Amniotic stem cell (primary cell): ENCODE results near the gene ITGB8.
A peak's percentile ranks its signal among the peaks of the same experiment; 100 is the strongest.
"Not testable (repeated sequence)": the region's sequence is repeated elsewhere in the genome, so short reads cannot be mapped to it uniquely, and the experiment has no call there.

Experiments
- DNase-seq: peaks from one replicate; lab custom pipeline; 2025; lab: John Stamatoyannopoulos, UW

ITGB8 gene

DNA sequence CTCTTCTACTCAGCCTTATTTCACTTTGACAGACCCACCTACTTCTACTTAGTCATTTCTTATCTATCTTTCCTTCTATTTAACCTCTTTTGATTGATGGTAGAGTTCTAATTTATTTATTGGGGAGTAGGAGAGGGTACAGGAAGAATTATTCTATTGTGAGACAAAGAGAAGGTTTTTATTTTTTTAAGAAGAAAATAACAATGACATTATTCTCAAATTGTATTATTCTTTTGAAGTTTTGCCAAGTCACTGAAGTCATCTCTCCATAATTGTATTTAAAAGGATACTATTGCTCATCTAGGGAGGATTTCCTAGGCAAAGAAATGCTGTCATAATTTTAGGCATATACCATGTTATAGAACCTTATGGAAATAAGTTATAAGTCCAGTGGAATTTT lies 52.7 kb downstream of the ITGB8 start:
- DNase-seq: no peak

DNA sequence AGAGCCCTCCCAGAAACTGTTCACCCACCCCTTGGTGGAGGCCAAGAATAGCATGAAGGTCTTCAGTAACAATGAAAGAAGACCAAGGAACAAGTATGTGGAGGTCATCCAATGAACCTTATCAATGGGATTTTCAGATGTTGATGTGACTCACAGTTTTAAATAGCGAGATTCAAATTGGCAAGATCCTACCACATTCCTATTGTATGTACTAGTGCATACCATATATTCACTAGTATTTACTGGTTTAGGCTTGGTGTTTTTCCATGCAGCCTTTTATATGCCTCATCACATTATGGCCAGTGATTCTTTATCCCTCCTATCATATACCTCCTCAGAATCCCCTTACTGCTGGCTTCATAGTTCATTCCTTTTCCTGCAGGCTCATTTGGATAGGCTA lies 54.4 kb downstream of the ITGB8 start:
- DNase-seq: peak; percentile 59

DNA sequence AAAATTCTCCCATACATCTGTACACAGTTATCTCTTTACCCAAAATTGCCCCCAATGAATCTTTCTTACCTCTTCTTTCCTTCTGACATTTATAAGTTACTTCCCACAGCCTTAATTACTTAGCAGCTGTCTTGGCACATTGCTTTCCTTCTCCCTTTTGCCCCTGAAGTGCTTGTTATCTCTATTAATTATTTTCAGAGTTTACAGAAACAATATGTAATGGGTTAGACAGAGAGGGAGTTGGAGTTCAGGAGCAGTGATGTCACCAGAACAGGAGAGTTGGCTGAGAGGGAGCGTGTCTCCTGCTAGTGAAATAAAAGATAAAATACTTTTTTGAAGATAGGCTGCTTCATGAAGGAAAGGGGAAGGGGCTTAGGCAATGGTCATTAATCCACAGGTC lies 57.4 kb downstream of the ITGB8 start:
- DNase-seq: no peak

DNA sequence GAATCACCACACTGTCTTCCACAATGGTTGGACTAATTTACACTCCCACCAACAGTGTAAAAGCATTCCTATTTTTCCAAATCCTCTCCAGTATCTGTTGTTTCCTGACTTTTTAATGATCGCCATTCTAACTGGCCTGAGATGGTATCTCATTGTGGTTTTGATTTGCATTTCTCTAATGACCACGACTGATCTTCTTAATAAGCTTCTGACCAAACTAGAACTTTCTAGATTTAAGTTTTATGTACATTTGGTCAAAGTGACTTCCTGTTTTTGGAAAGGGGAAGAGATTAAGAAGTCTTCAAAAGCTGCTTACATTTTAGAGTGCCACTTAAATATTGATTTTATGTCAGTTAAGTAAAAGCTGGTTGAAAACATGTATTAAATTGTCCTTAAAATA lies 58.5 kb downstream of the ITGB8 start:
- DNase-seq: not testable (repeated sequence)

DNA sequence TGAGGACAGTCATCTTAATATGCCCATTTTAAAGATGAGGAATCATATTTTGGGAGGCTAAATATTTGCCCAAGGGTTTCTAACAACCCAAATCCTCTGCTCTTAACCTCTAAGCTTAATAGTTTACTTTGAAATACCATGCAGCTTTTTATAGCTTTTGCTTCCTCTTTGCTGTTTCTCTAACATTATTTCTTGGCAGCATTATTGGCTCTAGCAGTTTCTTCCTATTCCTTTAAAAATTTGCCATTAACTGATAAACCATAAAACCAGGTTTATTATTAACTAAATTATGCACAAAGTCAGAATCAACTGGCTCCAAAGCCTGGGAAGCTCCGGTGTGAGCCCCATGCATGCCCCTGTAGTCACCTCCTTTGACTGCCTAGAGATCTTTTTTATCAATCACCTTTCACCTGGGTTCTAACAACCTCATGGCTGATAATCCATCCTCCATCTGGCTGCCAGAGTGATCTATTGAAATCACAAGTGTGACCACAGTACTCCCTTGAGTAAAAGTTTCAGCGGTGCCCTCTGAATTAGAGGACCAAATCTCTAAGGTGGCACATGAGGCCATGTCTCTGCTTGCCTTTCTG lies 62.4 kb downstream of the ITGB8 start:
- DNase-seq: no peak

DNA sequence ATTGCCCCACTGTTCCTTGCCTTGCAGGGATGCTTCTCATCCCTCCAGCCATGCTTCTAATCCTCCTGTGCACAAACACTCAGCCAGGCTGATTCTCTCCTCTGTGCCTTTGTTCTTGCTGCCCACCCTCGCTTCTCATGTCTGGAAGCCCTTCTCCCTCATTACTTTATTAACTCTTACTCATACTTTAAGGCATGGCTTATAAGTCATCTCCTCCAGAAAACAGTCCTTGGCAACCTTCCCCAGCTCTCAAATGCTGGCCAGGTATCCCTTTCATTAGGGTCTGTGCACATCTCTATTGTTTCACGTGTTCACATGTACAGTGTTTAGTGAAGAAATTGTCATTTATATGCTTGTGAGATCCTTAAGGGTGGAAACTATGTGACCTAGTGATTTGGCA lies 62.9 kb downstream of the ITGB8 start:
- no peak for DNase-seq

DNA sequence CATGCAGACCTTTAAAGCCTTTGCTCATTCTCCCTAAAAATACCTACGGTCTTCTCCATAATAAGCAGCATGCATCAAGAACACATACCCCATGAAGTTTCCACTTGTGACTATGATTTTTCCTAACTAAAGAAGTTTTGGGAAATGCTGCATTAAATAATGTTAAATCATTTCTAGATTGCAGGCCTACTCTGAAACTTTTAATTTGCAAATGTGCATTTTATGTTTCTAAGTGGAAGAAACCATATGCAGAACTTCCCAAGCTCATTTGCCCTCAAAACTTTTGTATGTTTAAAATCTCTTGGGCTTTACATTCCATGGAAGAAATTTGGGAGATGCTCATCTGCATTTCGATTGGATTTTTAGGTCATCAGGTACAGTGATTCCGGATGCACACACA lies 63.6 kb downstream of the ITGB8 start:
- no peak for DNase-seq

DNA sequence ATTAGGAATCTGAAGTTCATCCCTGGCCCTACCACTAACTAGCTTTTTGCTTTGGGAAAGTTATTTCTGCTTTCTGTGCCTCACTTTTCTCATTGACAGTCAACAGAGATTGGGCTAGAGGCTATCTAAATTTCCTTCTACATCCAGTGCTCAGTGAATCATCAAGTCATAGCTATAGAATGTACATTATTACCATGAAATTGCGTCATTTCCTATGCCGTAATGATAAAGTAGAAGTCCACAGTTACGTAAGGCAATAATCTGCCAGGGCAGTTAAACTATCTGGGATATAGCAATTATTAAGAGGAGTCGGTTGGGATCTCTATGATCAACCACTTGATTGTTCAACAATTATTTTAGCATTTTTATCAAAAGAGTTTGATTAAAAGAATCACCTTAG lies 64.4 kb downstream of the ITGB8 start:
- no peak for DNase-seq

DNA sequence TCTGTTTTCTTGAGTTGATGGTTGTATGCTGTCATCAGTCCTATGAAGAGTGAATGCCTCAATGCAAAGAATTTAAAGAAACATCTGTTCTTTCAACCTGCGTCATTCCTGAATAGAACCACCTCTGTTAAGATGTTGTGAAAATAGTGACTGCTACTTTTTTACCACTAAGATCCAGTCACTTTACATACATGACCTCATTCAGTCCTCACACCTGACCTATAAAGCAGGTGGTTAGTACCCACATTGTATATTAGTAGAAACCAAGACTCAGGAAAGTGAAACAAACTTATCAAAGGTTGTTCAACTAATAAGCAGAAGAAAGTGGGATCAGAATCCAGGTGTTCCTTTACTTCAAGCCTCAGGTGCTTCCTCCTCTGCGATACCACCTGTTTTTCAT lies 64.8 kb downstream of the ITGB8 start:
- no peak for DNase-seq

DNA sequence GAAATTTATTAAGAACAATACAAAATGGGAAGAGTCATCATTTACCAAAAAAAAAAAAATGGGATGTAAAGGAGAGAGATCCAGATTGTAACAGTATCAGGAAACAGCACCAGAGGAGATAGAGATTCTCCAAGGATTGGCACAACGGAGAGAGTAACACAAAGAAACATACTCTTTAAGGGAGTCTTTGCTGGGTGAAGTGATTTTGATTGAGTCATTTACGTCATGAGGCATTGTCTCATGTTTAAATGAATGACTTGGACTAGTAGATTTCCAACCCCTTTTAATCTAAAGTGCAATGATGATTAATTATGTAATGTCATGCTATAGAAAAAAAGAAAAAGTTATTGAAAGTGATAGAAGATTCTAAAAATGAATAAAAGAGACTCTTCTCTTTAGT lies 68.8 kb downstream of the ITGB8 start:
- DNase-seq: no peak

DNA sequence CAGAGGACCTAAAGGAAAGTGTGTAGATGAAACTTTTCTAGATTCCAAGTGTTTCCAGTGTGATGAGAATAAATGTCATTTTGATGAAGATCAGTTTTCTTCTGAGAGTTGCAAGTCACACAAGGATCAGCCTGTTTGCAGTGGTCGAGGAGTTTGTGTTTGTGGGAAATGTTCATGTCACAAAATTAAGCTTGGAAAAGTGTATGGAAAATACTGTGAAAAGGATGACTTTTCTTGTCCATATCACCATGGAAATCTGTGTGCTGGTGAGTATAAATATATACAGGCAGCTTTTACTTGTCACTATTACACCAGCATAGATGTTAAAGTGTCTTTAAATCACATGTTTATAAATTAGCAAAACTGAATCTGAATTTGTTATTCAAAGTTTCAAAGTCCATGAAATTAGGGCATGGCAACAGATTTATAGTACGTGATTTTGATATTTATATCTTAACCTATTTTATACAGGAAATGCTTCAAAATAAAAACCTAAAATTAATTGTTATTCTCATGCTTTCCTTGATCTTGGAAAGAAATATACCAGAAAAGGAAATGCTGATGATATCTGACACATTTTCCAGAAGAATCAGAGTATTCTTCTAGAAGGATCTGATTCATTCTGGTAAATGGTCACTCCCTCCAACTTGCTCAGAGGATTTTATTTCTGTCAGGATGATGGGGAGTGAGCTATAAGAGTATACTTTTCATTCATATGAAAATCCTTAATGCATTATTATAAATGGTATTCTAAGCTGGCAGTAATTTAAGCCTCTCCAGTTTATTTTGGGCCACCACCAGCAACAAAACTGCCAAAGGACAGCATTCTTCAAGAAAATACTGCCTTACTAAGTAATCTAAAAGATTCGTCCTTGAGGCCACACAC lies 71.4 kb downstream of the ITGB8 start:
- no peak for DNase-seq

DNA sequence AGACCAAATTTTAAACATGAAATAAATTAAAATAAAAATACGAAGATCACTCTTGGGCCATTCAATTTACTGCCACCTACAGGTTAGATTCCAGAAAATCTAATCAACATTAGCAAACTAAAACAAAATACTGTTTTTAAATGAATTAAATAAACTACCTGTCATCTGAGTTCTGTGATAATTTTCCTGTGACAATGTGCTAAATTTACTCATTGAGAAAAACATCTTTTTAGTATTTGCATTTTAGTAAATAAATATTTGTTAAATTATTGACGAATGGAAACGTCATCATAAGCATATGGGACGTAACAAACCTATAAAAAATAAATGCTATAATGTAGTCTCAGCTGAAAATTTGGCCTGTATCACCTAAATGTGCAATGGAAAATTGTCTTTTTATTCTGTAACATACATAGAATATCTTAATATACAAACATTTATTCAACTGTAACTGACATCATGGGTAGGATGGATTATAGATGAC lies 72.1 kb downstream of the ITGB8 start:
- DNase-seq: peak; percentile 25

DNA sequence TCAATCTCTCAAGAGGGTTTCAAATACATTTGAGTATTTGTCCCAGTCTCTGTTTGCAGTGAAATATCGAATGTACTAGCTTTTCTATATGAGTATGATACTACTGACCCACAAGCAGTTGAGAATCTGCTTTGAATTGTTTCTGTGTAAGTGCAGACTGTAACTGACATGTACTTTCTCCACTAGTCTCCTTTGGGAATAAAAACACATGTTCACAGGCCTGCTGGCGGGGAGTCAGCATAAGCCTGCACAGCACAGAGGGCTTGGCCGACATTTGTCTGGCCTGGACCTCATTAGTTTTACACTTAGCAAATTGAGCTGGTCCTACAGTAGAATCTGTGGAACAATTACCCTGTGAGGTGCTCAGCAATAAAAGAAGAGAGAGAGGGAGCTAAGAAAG lies 72.6 kb downstream of the ITGB8 start:
- DNase-seq: no peak

DNA sequence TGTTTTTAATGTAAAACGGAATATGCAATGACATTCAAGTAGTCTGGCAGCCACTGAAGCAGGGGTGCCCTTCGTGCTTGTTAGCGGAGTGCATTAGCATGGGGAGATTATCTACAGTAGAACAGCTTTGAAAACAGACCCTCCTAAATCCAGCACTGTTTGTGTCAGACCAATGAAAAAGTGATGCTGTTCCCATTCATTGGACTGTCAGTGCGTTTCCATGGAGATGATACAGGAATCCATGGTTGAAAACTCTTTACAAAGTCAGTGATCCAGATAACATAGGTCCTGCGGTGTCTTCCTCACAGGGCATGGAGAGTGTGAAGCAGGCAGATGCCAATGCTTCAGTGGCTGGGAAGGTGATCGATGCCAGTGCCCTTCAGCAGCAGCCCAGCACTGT lies 73.6 kb downstream of the ITGB8 start:
- no peak for DNase-seq

DNA sequence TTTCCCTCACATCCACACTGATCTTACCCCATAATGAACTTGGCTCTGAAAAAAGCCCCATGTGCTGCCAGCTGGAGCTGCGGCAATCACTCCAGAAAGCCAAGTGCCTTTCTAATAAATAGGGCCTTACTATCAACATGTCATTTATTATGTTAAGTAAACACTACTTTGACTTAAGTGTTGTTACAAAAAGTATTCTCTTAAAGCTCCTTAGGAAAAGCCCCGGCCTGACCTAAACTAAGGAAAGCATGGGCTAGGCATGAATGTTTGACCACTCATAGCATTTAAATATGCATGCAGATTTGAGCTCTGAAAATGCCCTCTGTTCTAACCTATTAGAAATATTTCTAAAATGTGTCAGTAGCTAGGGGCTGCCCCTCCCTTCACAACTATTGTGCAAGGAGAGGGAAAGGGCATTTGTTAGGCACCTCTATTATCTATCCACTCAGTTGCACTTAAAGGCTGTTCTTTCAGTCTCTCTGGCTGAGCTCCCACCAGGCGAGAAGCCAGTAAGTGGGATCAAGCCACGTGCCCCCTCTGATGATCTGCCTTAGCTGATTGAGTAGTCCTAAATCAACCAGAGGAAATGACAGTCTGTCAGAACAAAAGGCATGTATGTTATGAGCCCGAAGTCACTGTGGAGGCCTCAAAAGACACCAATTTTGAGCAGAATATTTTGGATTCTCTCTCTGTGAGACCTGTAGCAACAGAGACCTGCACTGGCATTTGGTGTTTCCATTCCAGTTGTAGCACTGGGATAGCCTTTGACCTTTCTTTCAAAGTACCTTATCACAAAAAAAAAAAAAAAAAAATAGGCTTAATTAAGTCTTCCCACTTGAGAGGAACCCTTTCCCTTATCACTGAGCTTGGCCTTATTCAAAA lies 77.1 kb downstream of the ITGB8 start:
- DNase-seq: no peak

DNA sequence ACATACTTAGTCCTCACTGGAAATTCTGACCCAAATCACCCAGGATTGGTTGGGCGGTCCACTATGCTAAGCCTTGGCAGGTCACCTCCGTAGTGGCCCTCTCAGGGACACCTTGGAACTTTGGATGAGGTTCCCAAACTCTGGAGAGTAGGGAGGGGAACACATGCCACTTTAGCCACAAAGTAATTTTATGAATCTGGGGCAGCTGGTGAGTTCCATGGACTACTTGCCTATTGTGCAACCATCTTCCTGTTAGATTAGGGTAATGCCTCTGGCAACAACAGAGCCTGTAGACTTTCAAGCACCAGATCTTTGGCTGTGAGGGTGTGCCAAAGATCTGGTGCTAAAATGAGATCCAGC lies 77.7 kb downstream of the ITGB8 start:
- no peak for DNase-seq

DNA sequence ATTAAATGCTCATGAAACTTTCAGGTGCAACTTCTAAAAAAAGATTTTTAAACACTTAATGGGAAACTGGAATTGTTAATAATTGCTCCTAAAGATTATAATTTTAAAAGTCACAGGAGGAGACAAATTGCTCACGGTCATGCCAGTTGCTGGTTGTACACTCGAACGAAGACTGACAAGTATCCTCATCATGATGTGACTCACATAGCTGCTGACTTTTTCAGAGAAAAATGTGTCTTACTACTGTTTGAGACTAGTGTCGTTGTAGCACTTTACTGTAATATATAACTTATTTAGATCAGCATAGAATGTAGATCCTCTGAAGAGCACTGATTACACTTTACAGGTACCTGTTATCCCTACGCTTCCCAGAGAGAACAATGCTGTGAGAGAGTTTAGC lies 79.3 kb downstream of the ITGB8 start:
- no peak for DNase-seq

DNA sequence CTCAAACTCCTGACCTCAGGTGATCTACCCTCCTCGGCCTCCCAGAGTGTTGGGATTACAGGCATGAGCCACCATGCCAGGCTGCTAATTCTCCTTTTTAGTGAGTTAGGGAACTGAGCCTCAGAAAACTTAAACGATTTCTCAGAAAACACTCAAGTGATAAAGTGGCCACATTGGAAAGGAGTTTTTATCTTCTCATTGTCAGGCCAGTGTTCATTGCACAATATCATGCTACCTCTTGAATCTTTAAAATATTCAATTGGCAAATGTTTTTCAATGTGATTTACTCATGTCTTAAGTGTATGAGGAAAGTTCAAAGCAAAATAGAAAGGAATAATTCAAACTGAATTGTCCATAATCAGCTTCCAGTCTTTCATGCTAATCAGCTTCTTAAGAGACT lies 80.7 kb downstream of the ITGB8 start:
- no peak for DNase-seq

DNA sequence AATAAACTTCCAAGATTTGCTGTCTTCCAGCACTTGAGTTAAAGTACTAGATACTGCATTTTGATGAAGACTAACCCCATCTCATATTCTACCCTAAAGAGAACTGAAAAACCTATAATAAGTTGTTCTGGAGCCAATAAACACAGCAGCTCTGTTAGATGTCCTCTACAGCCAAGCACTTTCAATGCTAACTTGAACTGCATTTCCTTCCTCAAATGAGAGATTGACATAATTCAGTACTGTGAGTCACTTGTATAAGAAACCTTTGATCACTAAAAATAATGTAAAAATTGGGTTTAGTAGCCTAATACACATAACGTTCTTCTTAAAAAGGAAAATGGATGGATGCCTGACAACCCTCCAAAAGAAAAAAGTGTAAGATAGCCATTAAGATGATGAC lies 81.3 kb downstream of the ITGB8 start:
- DNase-seq: no peak

DNA sequence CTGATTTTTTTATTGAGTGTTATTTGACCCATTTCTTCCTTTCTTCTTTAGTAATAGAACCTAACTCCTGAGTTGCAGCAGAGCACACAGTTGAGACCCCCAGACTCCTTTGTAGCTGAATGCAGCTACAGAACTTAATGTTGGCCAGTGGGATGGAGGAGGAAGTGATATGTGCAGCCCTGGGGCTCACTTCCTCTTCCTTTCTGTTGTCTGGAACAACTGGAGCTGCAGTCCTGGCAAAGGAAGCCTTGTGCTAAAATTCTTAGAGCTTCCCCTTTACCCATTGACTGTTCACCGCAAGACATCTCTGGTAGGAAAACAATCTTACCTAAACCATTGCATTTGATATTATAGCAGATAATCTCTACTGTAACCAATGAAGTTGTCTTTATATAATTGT lies 86.6 kb downstream of the ITGB8 start:
- no peak for DNase-seq

DNA sequence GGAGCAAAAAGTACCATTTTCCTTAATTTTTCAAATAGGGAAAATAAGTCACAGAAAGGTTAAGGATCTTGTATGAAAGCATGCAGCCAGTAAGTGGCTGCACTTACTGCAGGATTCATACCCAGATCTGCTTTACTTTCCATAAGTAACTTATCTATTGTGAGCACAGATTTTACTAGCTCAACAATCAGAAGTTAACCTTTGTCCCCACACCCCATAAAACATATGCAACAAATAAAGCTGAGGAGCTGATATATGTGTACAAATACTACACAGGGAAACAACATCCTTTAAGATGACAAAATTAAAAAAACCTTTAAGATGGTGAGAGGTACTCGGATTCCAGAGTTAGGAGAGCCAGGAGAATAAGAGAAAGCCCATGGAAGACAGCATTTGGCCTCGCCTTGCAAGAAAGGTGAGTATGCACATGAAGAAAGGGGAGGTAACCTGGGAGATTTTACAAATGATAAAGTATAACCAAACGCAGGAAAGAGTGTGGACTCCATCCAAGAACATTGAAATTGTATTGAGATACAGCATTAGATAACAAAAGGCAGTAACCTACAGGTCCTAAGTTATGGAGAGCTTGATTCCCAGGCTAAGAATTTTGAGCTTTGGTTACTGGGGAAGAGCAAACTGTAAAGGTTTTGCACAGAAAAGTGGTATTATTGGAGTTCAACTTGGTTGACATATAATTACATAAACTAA lies 87.1 kb downstream of the ITGB8 start:
- no peak for DNase-seq

DNA sequence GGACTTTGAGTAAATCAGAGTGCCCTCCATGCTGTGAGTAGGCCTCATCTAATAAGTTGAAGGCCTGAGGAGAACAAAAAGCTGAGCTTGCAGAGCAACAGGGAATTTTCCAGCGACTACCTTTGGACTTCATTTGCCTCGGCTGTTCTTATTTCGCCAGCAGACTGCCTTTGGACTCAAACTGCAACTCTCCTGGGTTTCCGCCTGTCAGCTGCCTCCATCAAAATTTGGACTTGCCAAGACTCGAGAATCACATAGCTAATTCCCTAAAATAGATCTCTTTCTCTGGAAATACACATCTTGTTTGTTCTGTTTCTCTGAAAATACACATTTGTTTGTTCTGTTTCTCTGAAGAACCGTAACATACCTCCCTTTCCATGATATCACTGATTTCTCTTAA lies 93.8 kb downstream of the ITGB8 start:
- DNase-seq: no peak
